HG02870 (cell line): ENCODE results near the gene SLC16A3.
"Not testable (repeated sequence)": the region's sequence is repeated elsewhere in the genome, so short reads cannot be mapped to it uniquely, and the experiment has no call there.

Experiments
- ATAC-seq: cut with Tn5 transposase; IDR thresholded peaks from one replicate; pipeline ENCODE4 v1.9.1; 2021; ENCODE audit warnings: mild to moderate bottlenecking, moderate library complexity; ENCODE audit not compliant: unreplicated experiment

Gene SLC16A3

DNA sequence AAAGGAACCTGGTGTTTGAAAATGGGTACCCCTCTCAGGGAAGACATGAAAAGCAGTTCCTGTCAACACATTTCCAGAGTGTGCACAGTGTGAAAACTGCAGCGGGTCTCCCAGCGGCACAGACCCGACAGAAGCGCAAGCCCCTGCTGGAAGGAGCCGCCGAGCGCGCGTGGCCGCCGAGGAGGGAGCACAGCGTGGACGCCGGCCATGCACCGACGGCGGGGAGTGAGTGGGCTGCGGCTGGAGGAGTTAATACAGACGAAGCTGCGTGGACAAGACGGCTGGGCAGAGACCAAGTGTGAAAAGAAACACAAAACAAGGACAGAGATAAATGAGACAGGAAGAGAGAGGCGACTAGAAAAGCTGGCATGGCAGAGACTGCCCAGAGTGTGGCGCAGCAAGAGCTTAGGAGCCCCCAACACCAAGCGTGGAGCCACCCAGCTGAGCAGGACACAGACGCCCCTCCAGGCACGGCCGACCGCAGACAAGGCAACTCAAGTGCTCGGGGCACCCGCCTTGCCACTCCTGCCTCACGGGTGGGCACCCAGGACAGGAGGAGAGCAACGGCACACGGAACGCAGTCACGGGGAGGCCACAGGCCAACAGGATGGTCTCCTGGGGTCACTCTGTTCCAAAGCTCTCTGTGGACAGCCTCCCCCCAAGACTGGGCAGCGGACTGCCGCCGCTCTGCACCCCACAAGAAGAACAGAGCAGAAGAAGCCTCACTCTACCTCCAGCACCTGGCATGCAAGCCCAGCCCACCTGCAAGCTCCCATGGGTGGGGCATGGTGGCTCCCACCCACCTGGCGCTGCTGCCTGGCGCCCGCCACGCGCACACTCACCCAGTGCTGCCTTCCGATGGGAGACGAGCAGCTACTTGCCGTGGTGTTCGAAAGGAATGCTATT lies 16.5 kb downstream of the SLC16A3 start:
- no peak for ATAC-seq

DNA sequence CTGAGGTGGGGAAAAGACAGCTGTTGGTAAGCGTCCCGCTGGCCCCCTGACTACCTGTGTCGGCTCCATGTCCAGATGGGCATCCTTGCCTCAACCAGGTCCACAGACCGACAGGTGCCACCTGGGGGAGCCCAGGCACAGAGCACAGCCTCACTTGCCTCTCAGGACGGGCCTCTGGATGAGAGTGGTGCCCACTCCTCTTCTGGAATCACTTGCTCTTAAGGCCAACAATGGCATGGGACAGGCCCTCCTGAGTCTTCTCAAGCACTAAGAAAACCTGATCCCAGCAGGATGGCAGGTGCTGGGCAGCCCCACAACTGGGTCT lies 17.2 kb downstream of the SLC16A3 start:
- no peak for ATAC-seq

DNA sequence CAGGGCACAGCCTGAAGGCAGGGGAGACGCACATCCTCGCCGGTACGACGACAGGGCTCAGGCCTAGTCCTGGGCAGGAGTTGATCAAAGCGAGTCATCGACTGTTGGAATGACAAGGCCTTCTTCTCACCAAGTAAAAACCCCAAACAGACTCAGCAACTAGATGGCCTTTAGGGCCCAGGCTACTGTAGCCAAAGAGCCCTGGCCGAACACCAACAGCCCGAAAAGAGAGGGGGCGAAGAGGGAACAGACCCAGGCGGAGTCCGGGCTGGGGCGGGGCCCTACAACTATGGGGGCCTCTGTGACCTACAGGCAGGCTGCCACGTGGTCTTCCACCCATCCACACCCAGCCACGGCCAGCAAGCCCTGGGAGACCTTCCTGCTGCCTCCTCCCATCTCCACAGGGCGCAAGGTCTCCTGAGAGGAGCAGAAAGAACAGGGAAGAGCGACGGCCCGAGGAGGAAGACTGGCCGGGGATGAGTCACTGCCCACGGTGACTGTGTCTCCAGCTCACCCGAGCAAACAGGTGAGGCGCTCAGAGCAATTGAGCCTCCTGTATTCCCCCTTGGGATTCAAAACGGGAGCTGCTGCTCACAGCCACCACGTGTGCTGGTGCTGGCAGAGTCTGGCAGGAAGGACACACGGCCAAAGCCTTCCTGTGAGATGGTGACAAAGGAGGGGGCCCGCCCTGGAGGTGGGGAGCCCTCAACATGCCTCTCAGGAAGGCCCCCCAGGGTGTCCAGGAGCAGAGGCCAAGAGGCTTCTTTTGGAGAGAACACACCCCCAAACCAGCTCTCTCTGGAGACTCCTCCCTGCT lies 17.7 kb downstream of the SLC16A3 start:
- no peak for ATAC-seq

DNA sequence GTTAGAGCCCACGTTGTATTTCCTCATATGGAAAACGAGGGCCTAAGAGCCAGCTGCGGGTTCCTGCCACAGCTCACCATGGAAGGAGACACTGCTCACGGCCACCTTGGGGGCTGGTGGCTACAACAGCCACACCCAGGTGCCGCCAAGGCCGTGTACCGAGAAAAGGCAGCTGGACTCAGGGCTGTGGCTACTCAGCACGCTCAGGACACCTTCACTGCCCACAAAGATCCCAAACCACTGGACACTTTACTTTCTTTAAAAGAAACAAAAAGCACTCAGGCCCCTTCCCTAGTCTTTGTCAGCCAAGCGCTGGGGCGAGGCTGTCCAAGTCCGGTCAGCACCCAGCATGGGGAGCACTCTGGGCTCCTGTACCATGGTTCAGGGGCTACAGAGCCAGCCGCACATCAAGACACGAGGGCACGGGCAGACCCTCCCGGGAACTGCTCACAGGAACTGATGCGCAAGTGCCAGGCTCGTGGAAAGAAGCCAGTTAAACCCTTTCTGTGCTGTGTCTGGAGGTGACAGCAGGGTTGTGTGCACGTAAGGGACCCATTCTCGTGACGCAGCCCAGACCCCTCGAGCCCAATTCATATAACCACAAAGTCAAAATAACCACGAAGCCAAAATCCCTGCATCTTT lies 18.5 kb downstream of the SLC16A3 start:
- no peak for ATAC-seq

DNA sequence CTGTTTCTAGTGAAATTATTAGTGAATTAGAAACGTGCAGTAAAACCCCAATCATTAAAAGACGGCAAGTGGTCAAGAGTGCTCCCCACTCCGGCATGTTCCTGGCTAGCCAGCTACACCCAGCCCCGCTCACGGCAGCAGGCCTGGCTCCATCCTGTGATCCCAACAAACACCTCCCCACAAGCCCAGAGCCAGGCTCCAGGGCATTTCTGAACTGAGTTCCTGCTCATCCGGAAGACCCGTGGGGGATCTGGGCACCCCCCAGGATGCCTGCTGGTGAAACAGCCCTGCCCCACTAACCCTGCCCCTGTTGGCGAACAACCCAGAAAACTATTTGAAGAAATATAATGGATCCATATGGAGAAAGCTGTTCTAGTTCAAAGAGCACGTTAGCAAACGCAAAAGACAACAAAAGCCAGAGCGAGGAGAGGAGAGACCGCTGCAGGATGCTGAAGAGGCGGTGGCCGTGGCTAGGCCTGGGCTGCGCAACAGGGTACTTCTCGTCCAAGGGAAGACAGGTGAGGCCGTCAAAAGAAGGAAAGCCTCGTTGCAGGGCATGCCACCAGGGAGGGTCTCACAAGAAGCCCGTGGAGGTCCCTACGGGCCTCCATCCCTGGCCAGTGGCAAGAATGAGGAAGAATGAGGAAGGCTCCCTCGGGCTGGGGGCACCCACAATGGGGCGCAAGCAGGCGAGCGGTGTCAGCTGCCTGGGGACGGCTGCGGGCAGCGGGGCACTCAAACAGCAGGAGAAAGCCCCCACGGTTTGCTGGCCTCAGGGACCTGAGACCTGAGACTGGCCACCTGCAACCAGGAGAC lies 19.2 kb downstream of the SLC16A3 start:
- no peak for ATAC-seq

DNA sequence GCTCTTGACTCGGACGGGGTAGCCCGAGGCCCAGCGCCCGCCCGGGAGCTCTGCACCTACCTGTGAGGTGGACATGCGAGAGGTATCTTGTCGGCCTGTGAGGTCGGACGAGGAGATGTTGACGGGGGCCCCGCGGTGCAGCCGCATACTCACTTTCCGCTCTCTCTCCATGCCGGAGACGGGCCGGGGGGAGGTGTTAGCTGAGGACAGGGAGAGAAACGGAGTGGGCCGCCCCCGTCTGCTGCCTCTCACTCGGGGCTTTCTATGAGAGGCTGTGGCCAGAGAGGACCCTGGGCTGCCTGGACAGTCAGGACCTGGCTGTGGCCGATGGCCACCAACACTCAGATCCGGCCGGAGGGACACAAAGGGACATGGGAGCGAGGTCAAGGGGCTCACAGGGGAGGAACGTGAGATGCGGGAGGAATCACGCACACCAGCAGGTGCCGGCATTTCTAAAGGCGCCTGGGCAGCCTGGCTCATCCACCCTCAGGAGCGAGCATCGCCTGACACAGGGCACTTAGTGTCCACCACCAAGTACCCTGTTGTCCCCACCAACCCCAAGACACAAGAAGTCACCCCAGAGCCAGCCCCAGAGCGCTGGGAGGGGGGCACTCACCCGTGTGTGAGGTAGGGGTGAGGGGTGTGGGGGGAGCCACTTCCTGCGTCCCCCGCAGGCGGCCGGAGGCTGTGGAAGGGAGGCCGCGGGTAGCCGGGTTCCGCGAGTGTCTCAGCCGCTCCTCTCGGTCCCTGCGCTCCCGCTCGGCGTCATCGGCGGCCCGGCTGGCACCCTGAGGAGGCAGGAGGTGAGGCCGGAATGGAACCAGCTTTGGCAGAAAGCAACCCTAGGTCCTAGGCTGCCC lies 20.2 kb downstream of the SLC16A3 start:
- ATAC-seq = no peak

DNA sequence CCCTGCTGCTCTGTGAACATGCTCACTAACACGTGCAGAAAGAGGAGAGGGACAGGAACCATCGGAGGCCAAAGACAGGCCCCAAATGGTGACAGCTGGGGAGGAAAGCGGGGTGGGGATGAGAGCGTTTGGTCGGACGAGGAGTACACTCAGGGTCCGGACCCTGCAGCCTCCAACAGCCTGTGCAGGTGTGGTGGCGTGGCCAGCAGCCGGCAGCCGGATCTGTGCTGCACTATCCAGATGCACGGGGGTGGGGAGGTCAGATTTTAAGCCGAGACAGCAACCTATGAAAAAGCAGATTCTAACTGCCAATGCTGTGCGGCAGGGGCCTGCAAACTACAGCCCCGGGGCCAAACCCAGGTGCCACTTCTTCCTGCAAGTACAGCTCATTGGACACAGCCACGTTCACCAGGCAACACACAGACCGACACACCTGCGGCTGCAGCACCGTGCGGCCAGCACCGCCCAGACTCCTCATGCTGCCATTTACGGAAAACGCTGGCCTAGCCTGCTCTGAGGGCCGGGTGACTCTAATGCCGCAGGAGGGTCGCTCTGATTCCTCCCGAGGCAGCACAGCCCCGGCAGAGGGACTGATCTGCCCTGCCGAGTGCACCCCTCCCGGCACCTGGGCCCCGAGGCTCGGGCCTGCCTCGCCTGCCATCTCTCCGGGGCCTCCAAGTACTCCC lies 21.2 kb downstream of the SLC16A3 start:
- ATAC-seq = no peak

DNA sequence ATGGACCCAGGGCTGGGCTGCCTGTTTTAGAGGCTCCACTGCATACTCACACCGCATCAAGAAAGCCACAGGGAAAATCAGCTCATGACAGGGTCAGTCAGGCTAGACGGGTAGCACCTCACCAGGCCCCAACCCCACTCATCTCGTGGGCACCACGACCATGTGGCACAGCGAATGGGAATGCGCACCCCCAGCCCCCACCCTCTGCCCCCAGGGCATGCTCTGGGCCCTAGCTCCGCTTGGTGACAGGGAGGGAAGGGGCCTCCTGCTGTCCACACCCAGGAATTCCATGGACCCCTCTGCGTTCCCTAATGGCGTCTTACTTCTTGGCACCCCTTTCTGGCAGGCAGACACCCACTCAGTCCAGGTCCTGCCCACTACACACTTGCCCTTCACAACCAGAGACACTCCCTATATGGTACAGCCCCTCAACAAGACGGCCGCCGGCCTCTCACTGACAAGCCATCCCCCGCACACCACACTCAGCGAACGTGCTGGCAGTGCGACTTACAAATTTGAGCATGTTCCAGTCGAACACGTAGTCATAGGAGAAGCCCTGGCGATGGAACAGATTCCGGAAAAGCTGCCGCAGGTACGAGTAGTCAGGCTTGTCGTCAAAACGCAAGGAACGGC lies 22.1 kb downstream of the SLC16A3 start:
- ATAC-seq = no peak

DNA sequence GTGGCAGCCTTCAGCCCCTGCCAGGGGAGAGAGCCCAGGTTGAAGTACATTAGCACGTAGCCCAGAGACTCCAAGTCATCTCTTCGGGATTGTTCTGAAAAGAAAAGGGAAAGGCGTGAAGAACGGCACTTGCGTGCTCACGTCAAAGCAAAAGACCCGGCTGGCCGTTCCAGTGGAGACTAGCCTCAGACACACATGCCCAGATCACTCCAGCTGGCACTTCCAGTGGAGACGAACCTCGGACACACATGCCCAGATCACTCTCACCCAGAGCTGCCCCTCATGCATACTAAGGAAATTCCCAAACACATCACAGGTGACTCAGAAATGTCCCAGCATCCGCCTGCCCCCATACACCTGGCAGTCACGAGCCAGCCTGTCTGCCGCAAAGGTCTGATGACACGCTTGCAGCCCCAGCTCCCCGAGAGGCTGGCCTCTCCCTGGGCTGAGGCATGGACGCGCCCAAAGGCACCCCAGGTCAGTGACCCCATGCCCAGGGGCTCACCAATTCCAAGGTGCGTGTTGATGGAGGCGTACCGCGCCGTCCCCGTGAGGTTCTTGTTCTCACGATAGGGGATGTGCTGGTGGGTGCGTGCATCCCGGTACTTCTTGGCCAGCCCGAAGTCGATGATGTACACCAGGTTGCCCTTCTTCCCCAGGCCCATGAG lies 23.8 kb downstream of the SLC16A3 start:
- ATAC-seq = no peak

DNA sequence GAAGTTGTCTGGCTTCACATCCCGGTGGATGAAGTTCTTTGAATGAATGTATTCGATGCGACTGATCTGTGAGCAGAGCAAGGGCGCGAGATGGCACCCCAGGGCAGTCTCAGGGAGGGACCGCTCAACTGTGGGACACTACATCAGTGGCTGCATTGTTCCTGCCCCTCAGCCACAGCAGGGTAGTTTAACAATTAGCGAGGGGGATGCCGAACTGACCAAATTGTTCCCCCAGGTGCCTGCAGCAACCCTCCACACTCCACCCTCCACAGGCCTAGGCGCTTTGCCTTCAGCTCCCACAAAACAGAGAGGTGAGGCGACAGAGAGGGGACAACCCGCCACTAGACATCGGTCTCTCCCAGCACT lies 24.3 kb downstream of the SLC16A3 start:
- no peak for ATAC-seq

DNA sequence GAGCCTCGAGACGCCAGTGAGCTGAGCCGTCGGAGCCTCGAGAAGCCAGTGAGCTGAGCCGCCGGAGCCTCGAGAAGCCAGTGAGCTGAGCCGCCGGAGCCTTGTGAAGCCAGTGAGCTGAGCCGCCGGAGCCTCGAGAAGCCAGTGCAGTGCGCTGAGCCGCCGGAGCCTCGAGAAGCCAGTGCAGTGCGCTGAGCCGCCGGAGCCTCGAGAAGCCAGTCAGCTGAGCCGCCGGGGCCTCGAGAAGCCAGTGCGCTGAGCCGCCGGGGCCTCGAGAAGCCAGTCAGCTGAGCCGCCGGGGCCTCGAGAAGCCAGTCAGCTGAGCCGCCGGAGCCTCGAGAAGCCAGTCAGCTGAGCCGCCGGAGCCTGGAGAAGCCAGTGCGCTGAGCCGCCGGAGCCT lies 25.3 kb downstream of the SLC16A3 start:
- ATAC-seq = not testable (repeated sequence)

DNA sequence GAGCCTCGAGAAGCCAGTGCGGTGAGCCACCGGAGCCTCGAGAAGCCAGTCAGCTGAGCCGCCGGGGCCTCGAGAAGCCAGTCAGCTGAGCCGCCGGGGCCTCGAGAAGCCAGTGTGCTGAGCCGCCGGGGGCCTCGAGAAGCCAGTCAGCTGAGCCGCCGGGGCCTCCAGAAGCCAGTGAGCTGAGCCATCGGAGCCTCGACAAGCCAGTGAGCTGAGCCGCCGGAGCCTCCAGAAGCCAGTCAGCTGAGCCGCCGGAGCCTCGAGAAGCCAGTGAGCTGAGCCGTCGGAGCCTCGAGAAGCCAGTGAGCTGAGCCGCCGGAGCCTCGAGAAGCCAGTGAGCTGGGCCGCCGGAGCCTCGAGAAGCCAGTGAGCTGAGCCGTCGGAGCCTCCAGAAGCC lies 25.9 kb downstream of the SLC16A3 start:
- not testable (repeated sequence) for ATAC-seq

DNA sequence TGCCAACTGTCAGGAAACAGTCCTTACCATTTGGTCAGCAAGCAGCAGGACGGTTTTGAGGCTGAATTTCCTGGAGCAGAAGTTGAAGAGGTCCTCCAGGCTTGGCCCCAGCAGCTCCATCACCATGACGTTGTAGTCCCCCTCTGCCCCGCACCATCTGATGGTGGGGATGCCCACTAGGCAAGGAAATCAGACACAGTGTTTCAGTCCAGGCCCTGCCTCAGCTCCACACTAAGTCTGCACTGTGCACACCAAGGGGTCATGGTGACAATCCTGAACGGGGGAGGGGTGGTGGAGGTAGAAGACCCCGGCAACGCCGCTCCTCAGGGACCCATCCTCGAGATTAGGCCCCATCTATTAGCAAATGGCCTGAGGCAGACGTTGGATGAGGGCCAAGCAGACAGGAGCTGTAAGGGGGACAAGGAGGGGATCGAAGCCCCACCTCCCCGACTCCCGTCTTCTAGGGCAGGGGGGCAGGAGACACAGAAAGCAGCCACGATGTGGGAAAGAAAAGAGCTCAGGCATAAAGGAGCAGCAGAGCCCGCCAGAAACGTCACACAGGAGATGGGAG lies 26.6 kb downstream of the SLC16A3 start:
- no peak for ATAC-seq

DNA sequence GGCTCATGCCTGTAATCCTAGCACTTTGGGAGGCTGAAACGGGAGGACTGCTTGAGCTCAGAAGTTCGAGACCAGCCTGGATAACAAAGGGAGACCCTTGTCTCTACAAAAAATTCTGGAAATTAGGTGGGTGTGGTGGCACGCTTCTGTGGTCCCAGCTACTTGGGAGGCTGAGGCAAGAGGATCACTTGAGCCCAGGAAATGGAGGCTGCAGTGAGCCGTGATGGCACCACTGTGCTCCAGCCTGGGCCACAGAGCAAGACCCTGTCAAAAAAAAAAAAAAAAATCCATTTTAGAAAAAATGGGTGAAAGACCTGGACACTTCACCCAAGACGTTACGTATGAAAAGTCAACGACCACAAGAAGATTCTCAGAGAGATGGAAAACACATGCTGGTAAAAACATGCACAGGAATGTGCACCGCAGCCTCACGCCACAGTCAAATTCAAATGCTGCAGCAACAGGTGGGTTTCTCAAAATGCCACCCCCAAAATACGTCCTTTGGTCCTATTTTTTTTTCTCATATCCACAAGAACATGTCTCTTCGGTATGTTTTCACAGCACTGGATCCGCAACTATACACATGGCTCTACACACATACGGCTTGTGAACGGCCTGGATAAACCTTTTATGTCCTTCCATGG lies 27.5 kb downstream of the SLC16A3 start:
- no peak for ATAC-seq

DNA sequence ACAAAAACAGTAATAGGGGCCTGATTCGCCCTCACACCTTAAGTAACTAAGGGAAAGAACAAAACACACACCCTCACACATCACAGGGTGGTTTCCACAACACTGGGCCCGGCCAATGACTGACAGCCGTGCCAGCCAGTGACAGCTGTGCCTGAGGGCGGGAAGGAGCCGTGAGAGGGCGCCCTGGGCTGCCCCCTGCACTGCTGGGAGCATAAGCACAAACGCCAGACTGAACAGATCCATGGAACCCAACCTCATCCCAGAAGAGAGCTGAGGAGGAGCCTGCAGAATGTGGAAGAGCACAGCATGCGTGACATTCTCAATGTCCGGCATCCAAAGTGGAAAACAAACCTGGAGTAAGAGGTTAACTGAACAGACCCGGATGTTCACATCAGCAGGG lies 28.6 kb downstream of the SLC16A3 start:
- ATAC-seq = no peak

DNA sequence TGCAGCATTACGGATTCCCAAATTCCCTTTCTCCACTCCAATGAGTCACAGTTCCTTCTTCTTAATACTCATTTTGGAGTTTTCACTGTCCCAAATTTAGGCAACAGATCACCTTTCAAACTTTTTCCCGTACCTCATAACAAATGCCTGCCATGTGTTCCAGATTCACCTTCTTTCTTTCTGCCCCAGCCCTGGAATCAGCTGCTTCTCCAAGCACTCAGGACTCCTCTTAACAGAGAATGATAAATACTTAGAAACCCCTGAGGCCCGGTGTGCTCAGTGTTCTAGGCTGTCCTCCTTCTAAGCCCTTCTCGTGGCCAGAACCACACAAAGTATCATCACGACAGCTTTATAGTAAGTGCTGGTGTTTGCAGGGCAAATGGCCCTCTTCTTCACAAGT lies 29.7 kb downstream of the SLC16A3 start:
- no peak for ATAC-seq
